H1 (cell line): Measurements from ENCODE around the gene TCIRG1.

Experiments used
- JUND ChIP-seq: IDR thresholded peaks from 2 replicates; pipeline ENCODE4 v1.6.1; 2011; ENCODE audit warnings: mild to moderate bottlenecking, improper control_type of control experiment, low read length
- NRF1 ChIP-seq: IDR thresholded peaks from 2 replicates; pipeline ENCODE4 v1.6.1; 2011; ENCODE audit warnings: mild to moderate bottlenecking, low read depth, low read length, improper control_type of control experiment
- POLR2A ChIP-seq, 2 experiments: IDR thresholded peaks; 1 replicate in 1 of 2; 2 replicates in 1 of 2; pipeline ENCODE4 v1.6.1; 2011; ENCODE audit warnings: low read depth in 2 of 2, low read length in 2 of 2, mild to moderate bottlenecking in 2 of 2; ENCODE audit errors: control extremely low read depth in 1 of 2
- POLR2AphosphoS5 ChIP-seq: IDR thresholded peaks from 2 replicates; pipeline ENCODE4 v1.6.1; 2011; ENCODE audit warnings: low read depth, low read length
- RAD21 ChIP-seq, 2 experiments: IDR thresholded peaks in 1 of 2; conservative IDR thresholded peaks in 1 of 2; 2 replicates each; pipeline ENCODE4 v1.6.1; 2011; ENCODE audit warnings: low read depth in 2 of 2, low read length in 2 of 2, improper control_type of control experiment in 1 of 2, inconsistent platforms in 1 of 2, mild to moderate bottlenecking in 1 of 2, moderate library complexity in 1 of 2
- SIN3A ChIP-seq, 2 experiments: IDR thresholded peaks in 1 of 2; conservative IDR thresholded peaks in 1 of 2; 2 replicates each; pipeline ENCODE4 v1.6.1; 2011 to 2012; ENCODE audit warnings: low read length in 2 of 2, improper control_type of control experiment in 1 of 2, low read depth in 1 of 2, mild to moderate bottlenecking in 1 of 2
- TBP ChIP-seq: IDR thresholded peaks from 2 replicates; pipeline ENCODE4 v1.6.1; 2011; ENCODE audit warnings: low read depth, low read length, improper control_type of control experiment
- TEAD4 ChIP-seq: IDR thresholded peaks from 2 replicates; pipeline ENCODE4 v1.6.1; 2012; ENCODE audit warnings: low read depth, low read length, inconsistent platforms, mixed read lengths
- YY1 ChIP-seq: IDR thresholded peaks from 2 replicates; pipeline ENCODE4 v1.6.1; 2011; ENCODE audit warnings: low read depth, mild to moderate bottlenecking, low read length
- ZNF274 ChIP-seq: IDR thresholded peaks from 2 replicates; pipeline ENCODE4 v1.7.0; 2012; ENCODE audit warnings: low read length, borderline replicate concordance; ENCODE audit errors: extremely low read depth
- TF ChIP-seq, protein P1 (sequence below), 3 experiments: IDR thresholded peaks; 1 replicate in 2 of 3; 2 replicates in 1 of 3; pipeline versions ENCODE4 v1.5.1 to v1.6.1; 2011; ENCODE audit warnings: low read length in 3 of 3, mild to moderate bottlenecking in 3 of 3, inconsistent platforms in 2 of 3, low read depth in 1 of 3, moderate library complexity in 1 of 3; ENCODE audit not compliant: insufficient read depth in 1 of 3; ENCODE audit errors: control extremely low read depth in 1 of 3
- TF ChIP-seq, protein P2 (sequence below): IDR thresholded peaks from 2 replicates; pipeline ENCODE4 v1.6.1; 2011; ENCODE audit warnings: low read depth, mild to moderate bottlenecking, low read length; ENCODE audit not compliant: insufficient read depth

DNA sequence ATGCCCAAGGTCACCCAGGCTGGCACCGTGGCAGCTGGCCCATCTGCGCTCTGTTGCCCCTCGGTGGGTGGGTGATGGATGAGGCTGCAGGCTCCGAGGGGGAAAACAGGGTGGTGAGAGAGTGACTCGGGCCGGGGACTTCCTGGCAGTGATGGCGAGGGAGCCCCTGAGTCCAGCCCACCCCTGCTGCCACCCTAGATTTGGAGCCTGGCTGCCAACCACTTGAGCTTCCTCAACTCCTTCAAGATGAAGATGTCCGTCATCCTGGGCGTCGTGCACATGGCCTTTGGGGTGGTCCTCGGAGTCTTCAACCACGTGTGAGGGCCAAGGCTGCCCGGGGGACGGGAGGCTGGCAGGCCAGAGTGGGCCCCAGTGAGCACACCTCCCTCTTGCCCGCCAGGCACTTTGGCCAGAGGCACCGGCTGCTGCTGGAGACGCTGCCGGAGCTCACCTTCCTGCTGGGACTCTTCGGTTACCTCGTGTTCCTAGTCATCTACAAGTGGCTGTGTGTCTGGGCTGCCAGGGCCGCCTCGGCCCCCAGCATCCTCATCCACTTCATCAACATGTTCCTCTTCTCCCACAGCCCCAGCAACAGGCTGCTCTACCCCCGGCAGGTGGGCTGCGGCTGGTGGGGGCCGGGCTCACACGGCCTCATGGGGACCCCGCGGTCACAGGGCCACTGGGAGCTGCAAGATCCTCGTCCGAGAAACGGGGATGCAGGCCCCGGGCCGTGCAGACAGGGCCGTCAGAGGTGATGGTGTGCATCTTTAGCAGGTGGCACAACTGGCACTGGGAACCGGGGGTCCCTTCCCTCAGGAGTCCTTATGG is 10.1 kb downstream of the TCIRG1 start:
- TF ChIP-seq, protein P1, sequence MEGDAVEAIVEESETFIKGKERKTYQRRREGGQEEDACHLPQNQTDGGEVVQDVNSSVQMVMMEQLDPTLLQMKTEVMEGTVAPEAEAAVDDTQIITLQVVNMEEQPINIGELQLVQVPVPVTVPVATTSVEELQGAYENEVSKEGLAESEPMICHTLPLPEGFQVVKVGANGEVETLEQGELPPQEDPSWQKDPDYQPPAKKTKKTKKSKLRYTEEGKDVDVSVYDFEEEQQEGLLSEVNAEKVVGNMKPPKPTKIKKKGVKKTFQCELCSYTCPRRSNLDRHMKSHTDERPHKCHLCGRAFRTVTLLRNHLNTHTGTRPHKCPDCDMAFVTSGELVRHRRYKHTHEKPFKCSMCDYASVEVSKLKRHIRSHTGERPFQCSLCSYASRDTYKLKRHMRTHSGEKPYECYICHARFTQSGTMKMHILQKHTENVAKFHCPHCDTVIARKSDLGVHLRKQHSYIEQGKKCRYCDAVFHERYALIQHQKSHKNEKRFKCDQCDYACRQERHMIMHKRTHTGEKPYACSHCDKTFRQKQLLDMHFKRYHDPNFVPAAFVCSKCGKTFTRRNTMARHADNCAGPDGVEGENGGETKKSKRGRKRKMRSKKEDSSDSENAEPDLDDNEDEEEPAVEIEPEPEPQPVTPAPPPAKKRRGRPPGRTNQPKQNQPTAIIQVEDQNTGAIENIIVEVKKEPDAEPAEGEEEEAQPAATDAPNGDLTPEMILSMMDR (IDR thresholded peaks at IDR 0.05; ENCODE audit: control extremely low read depth in 1 of 3, insufficient read depth in 1 of 3, low read depth in 1 of 3, low read length in 3 of 3) = no peak
- TF ChIP-seq RAD21 (IDR thresholded peaks at IDR 0.05 in 1 of 2, conservative IDR thresholded peaks at IDR 0.05 in 1 of 2; ENCODE audit: low read depth in 2 of 2, low read length in 2 of 2) = no peak
- TF ChIP-seq, protein P2, sequence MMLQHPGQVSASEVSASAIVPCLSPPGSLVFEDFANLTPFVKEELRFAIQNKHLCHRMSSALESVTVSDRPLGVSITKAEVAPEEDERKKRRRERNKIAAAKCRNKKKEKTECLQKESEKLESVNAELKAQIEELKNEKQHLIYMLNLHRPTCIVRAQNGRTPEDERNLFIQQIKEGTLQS = no peak
- TF ChIP-seq JUND = no peak
- no peak for TF ChIP-seq NRF1
- no peak for TF ChIP-seq TEAD4
- no peak for TF ChIP-seq YY1
- TF ChIP-seq POLR2A (IDR thresholded peaks at IDR 0.05; ENCODE audit: control extremely low read depth in 1 of 2, low read depth in 2 of 2, low read length in 2 of 2) = no peak
- TF ChIP-seq POLR2AphosphoS5 = no peak
- no peak for TF ChIP-seq SIN3A (conservative IDR thresholded peaks at IDR 0.05 in 1 of 2, IDR thresholded peaks at IDR 0.05 in 1 of 2; ENCODE audit: low read depth in 1 of 2, low read length in 2 of 2)
- TF ChIP-seq TBP = no peak
- no peak for TF ChIP-seq ZNF274
